ENCODE measurements around the gene PEPD.

Gene PEPD

GRCh38 chr19:33512021-33512420 lies 9.6 kb downstream of the PEPD start:
- DNase-seq (ENCODE audit: low read depth in 2 of 2), result no peak

GRCh38 chr19:33511346-33511745 lies 10.2 kb downstream of the PEPD start:
- DNase-seq (ENCODE audit: low read depth in 2 of 2), result no peak

GRCh38 chr19:33510462-33511194 lies 11.0 kb downstream of the PEPD start:
- no peak for DNase-seq (ENCODE audit: low read depth in 2 of 2)

- no peak for DNase-seq (ENCODE audit: low read depth in 2 of 2)
Measured at GRCh38 chr19:33509774-33510173, 11.8 kb downstream of the PEPD start.

GRCh38 chr19:33508941-33509614 lies 12.5 kb downstream of the PEPD start:
- no peak for DNase-seq (ENCODE audit: low read depth in 2 of 2)

GRCh38 chr19:33508431-33508830 lies 13.2 kb downstream of the PEPD start:
- DNase-seq (ENCODE audit: low read depth in 2 of 2), result no peak

- DNase-seq (ENCODE audit: low read depth in 2 of 2), result no peak
Measured at GRCh38 chr19:33508009-33508408, 13.6 kb downstream of the PEPD start.

- no peak for DNase-seq (ENCODE audit: low read depth in 2 of 2)
Measured at GRCh38 chr19:33507021-33507956, 14.3 kb downstream of the PEPD start.

- DNase-seq (ENCODE audit: low read depth in 2 of 2), result no peak
Measured at GRCh38 chr19:33506498-33506897, 15.1 kb downstream of the PEPD start.

GRCh38 chr19:33505823-33506222 lies 15.8 kb downstream of the PEPD start:
- no peak for DNase-seq (ENCODE audit: low read depth in 2 of 2)

GRCh38 chr19:33505148-33505547 lies 16.4 kb downstream of the PEPD start:
- no peak for DNase-seq (ENCODE audit: low read depth in 2 of 2)

- DNase-seq (ENCODE audit: low read depth in 2 of 2), result no peak
Measured at GRCh38 chr19:33504058-33504444, 17.5 kb downstream of the PEPD start.

- no peak for DNase-seq (ENCODE audit: low read depth in 2 of 2)
Measured at GRCh38 chr19:33503433-33504057, 18.0 kb downstream of the PEPD start.

- no peak for DNase-seq (ENCODE audit: low read depth in 2 of 2)
Measured at GRCh38 chr19:33503030-33503429, 18.6 kb downstream of the PEPD start.

GRCh38 chr19:33502521-33502920 lies 19.1 kb downstream of the PEPD start:
- DNase-seq (ENCODE audit: low read depth in 2 of 2), result no peak

- DNase-seq (ENCODE audit: low read depth in 2 of 2), result no peak
Measured at GRCh38 chr19:33501693-33502356, 19.8 kb downstream of the PEPD start.

- DNase-seq (ENCODE audit: low read depth in 2 of 2), result no peak
Measured at GRCh38 chr19:33500991-33501390, 20.6 kb downstream of the PEPD start.

- DNase-seq (ENCODE audit: low read depth in 2 of 2), result no peak
Measured at GRCh38 chr19:33500586-33500985, 21.0 kb downstream of the PEPD start.

- no peak for DNase-seq (ENCODE audit: low read depth in 2 of 2)
Measured at GRCh38 chr19:33499671-33500506, 21.7 kb downstream of the PEPD start.

- no peak for DNase-seq (ENCODE audit: low read depth in 2 of 2)
Measured at GRCh38 chr19:33499248-33499647, 22.3 kb downstream of the PEPD start.
